ENCODE measurements around the gene SEMA6A. TPM values are rescaled to one million over a fixed set of nuclear protein-coding genes. Genes with fewer than 3 reads are reported as not detected.

The SEMA6A gene
- total RNA-seq, 3 donors from 2014 or later: 33.9 to 40.3 (median 35.6) TPM

DNA sequence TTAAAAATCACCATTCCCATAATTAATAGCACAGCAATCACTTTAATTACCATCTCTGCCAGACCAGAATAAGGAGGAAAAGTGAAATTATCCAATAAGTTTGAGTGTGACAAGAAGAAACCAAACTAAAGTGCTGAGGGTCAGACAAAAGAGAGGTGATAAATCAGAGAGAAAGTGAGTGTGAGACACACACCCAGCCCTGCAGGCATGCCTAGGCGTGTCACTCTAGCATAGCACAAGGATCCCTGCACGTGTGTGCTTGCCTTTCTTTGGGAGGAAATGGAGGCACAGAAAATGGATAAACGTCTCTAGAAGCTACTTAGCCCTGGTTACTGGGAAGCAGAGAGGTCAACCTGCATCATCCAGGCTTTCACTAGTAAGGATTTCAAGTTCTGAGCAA is 56.2 kb downstream of the SEMA6A start:
- Histone ChIP-seq H3K27me3 (no peaks in the 10 kb centered on the region), H3K4me1 (no peaks in the 10 kb centered on the region), H3K9me3 (no peaks in the 10 kb centered on the region), H3K36me3 (no peaks in the 10 kb centered on the region), H3K27ac (no peak overlapping the region), H3K4me3 (no peak overlapping the region)
- TF ChIP-seq, protein P1, sequence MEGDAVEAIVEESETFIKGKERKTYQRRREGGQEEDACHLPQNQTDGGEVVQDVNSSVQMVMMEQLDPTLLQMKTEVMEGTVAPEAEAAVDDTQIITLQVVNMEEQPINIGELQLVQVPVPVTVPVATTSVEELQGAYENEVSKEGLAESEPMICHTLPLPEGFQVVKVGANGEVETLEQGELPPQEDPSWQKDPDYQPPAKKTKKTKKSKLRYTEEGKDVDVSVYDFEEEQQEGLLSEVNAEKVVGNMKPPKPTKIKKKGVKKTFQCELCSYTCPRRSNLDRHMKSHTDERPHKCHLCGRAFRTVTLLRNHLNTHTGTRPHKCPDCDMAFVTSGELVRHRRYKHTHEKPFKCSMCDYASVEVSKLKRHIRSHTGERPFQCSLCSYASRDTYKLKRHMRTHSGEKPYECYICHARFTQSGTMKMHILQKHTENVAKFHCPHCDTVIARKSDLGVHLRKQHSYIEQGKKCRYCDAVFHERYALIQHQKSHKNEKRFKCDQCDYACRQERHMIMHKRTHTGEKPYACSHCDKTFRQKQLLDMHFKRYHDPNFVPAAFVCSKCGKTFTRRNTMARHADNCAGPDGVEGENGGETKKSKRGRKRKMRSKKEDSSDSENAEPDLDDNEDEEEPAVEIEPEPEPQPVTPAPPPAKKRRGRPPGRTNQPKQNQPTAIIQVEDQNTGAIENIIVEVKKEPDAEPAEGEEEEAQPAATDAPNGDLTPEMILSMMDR (IDR thresholded peaks at IDR 0.05): no peak
- TF ChIP-seq POLR2AphosphoS5 (IDR thresholded peaks at IDR 0.05) (no peak), POLR2A (IDR thresholded peaks at IDR 0.05) (no peak)
- intact Hi-C loops (cut with DNase I; ENCODE audit: low total_unique reads): no loop called here
- DNase-seq (ENCODE audit: low spot score in 2 of 2): no peak

DNA sequence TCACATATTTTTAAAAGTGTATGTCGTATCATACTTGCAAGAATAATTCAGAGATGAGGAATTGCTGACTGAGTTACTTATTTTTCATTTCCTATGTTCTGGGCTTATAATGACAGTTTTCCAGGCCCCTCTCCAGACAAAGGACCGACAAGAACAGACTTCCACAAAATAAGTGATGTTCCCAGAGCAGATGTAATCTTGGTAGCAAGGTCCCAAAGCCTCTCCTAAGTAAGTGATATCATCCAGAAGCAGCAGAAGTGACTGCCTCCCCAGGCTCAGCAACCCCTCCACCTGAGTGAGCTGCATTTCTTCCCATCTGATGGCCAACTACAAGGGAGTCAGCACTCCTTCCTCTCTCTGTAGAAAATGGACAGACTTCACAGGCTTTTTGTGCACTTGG is 57.1 kb downstream of the SEMA6A start:
- Histone ChIP-seq H3K9me3 (no peaks in the 10 kb centered on the region), H3K36me3 (no peaks in the 10 kb centered on the region), H3K4me1 (no peaks in the 10 kb centered on the region), H3K27me3 (no peaks in the 10 kb centered on the region), H3K4me3 (no peak overlapping the region), H3K27ac (no peak overlapping the region)
- intact Hi-C loops (cut with DNase I; ENCODE audit: low total_unique reads): no loop called here
- no peak for DNase-seq (ENCODE audit: low spot score in 2 of 2)
- TF ChIP-seq POLR2AphosphoS5 (IDR thresholded peaks at IDR 0.05): no peak
- TF ChIP-seq, protein P1 (IDR thresholded peaks at IDR 0.05): no peak
- TF ChIP-seq POLR2A (IDR thresholded peaks at IDR 0.05): no peak

DNA sequence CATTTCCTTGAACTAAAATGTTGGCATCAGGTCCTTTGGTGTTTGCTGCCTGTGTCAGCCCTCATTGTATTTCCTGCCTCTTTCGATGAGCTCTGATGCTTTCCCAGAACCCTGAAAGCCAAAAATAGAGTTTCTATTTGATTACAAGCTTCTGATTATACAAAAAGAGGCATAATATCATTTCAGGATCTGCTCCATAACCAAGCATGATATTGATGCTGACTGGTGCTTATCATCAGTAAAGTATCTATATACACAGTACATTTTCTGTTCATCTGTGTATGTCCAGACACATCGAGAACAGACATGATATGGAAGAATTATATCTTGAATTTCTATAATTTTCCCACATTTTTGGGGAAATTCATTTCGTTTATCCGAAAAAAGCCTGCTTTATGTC is 58.6 kb downstream of the SEMA6A start:
- H3K4me3 ChIP-seq: no peak overlapping the region
- H3K4me1 ChIP-seq: no peaks in the 10 kb centered on the region
- TF ChIP-seq POLR2AphosphoS5 (IDR thresholded peaks at IDR 0.05) (no peak), POLR2A (IDR thresholded peaks at IDR 0.05) (no peak)
- TF ChIP-seq, protein P1 (IDR thresholded peaks at IDR 0.05): no peak
- DNase-seq (ENCODE audit: low spot score in 2 of 2): no peak
- H3K9me3 ChIP-seq: no peaks in the 10 kb centered on the region
- intact Hi-C loops (cut with DNase I; ENCODE audit: low total_unique reads): no loop called here
- no peaks in the 10 kb centered on the region for H3K36me3 ChIP-seq
- no peaks in the 10 kb centered on the region for H3K27me3 ChIP-seq
- no peak overlapping the region for H3K27ac ChIP-seq

DNA sequence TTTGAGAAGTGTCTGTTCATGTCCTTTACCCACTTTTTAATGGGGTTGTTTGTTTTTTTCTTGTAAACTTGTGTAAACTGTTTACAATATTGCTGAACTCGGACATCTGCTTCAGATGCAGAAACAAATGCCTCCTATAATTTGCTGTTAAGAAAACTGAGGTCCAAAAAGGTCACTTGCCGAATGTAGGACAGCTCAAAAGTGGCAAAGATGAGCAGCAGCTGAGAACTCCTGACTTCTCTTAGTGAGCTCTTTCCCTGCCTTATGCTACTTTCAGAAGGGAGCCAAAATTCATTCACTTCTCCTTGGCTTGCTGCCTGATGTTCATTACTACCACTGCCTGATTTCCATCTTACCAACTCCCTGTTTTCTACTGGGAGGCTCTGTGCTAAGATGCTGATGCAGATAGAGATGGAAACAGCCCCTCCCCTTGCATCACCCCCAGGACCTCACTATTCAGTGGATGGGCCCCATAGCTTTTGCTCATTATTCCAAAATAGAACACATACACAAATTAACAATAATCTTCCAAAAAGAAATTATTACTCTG is 60.1 kb downstream of the SEMA6A start:
- H3K27ac ChIP-seq: no peak overlapping the region
- TF ChIP-seq POLR2AphosphoS5 (IDR thresholded peaks at IDR 0.05): no peak
- TF ChIP-seq POLR2A (IDR thresholded peaks at IDR 0.05): no peak
- TF ChIP-seq, protein P1 (IDR thresholded peaks at IDR 0.05): no peak
- DNase-seq (ENCODE audit: low spot score in 2 of 2): no peak
- no peak overlapping the region for H3K4me3 ChIP-seq
- no peaks in the 10 kb centered on the region for H3K9me3 ChIP-seq
- H3K4me1 ChIP-seq: no peaks in the 10 kb centered on the region
- no peaks in the 10 kb centered on the region for H3K36me3 ChIP-seq
- intact Hi-C loops (cut with DNase I; ENCODE audit: low total_unique reads): no loop called here
- no peaks in the 10 kb centered on the region for H3K27me3 ChIP-seq

DNA sequence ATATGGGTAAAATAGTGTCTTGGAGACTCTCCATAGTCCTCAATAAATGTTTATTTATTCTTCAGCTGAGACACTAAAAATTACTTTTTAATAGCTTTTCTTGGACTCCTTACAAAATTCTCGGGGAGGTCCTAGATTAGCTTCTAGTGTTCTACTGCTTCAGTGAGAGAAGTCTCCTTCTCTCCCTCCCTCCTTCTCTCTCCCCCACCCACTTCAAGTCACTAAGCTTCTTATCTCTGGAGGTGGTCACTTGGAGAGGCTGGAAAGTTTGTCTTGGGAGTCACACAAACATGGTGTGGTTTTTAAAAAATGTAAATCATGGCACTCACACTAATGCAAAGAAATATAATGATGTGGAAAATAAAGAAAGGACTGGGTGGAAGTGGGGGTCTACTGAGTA is 64.1 kb downstream of the SEMA6A start:
- Histone ChIP-seq H3K9me3 (no peaks in the 10 kb centered on the region), H3K27ac (no peak overlapping the region), H3K36me3 (no peaks in the 10 kb centered on the region), H3K4me1 (no peaks in the 10 kb centered on the region), H3K27me3 (no peaks in the 10 kb centered on the region), H3K4me3 (no peak overlapping the region)
- DNase-seq (ENCODE audit: low spot score in 2 of 2): no peak
- no peak for TF ChIP-seq POLR2AphosphoS5 (IDR thresholded peaks at IDR 0.05)
- TF ChIP-seq, protein P1 (IDR thresholded peaks at IDR 0.05): no peak
- no peak for TF ChIP-seq POLR2A (IDR thresholded peaks at IDR 0.05)
- intact Hi-C loops (cut with DNase I; ENCODE audit: low total_unique reads): no loop called here

Data from breast epithelium (tissue), 4 donors.